K562 (cell line): Measurements from ENCODE around the gene DIPK1B. TPM values are rescaled to one million over a fixed set of nuclear protein-coding genes. Genes with fewer than 3 reads are reported as not detected.

Experiments
- ATAC-seq: fragments of 200-7000 bp; cut with Tn5 transposase; 3 replicates; pipeline ENCODE4 v1.9.1; 2020; ENCODE audit warnings: moderate library complexity
- BruUV-seq: library from RNA; stranded (reverse); fragments of 400-500 nt; replicated peaks from 2 replicates; lab custom pipeline; 2021; lab: Mats Ljungman, UMichigan
- CTCF ChIA-PET: fragments of 300-600 bp; formaldehyde crosslinking; extraction: SDS; loops from one replicate; lab custom pipeline; 2021; ENCODE audit warnings: low intra/inter-chr PET ratio; lab: Yijun Ruan, JAX
- POLR2A ChIA-PET: fragments of 300-600, 350-650 bp; sonication (Branson Sonifier 250); formaldehyde crosslinking; extraction: SDS; loops from one replicate; lab custom pipeline; 2021; ENCODE audit warnings: antibody characterized with exemption, inconsistent platforms; lab: Yijun Ruan, JAX
- DNase-seq, 4 experiments: peaks; one replicate each; pipeline versions ENCODE4 v3.0.0 to v3.0.0-alpha.2; 2011 to 2018; ENCODE audit warnings: low spot score in 3 of 4, mixed read lengths in 3 of 4; ENCODE audit errors: extremely low read depth in 1 of 4
- FAIRE-seq: peaks from 2 replicates; lab custom pipeline; 2011; peaks lifted over from hg19 to GRCh38; lab: Jason Lieb, UNC
- H2AFZ ChIP-seq: 2 replicates; pipeline ENCODE4 v1.6.0; 2011; ENCODE audit warnings: low read depth, low read length, control low read depth, inconsistent platforms
- H3K27ac ChIP-seq: fragments of 200-600 bp; 3 replicates; pipeline ENCODE4 v1.8.0; 2011; ENCODE audit warnings: low read depth, mild to moderate bottlenecking, control low read depth, inconsistent platforms, low read length, moderate library complexity, mixed read lengths; ENCODE audit errors: extremely low read depth
- H3K27me3 ChIP-seq, 2 experiments: fragments of 300-600 bp in 1 of 2; 2 replicates in 1 of 2; 3 replicates in 1 of 2; pipeline versions ENCODE4 v1.6.0 to v1.8.0; 2011; ENCODE audit warnings: inconsistent platforms in 2 of 2, low read length in 2 of 2, mild to moderate bottlenecking in 1 of 2, mixed read lengths in 1 of 2, moderate library complexity in 1 of 2; ENCODE audit not compliant: control insufficient read depth in 2 of 2, insufficient read depth in 2 of 2
- H3K36me3 ChIP-seq: fragments of 300-600 bp; 3 replicates; pipeline ENCODE4 v1.8.0; 2011; ENCODE audit warnings: mild to moderate bottlenecking, low read length, inconsistent platforms; ENCODE audit not compliant: control insufficient read depth, insufficient read depth
- H3K4me1 ChIP-seq, 2 experiments: fragments of 200-600 bp in 1 of 2; replicated peaks in 1 of 2; 2 replicates in 1 of 2; 3 replicates in 1 of 2; pipeline versions ENCODE4 v1.5.1 to v1.8.0; 2011; ENCODE audit warnings: inconsistent platforms in 2 of 2, low read length in 2 of 2, mild to moderate bottlenecking in 1 of 2, mixed read lengths in 1 of 2, moderate library complexity in 1 of 2; ENCODE audit not compliant: control insufficient read depth in 2 of 2, insufficient read depth in 2 of 2
- H3K4me2 ChIP-seq: 2 replicates; pipeline ENCODE4 v1.6.1; 2011; ENCODE audit warnings: low read length, control low read depth, inconsistent platforms, mixed read lengths; ENCODE audit not compliant: insufficient read depth
- H3K4me3 ChIP-seq: fragments of 200-600 bp; sonication (generic), shearing (Covaris generic); 2 replicates; pipeline ENCODE4 v1.5.1; 2016; ENCODE audit warnings: control low read depth, inconsistent platforms
- H3K79me2 ChIP-seq: fragments of 200-600 bp; 3 replicates; pipeline ENCODE4 v1.8.0; 2011; ENCODE audit warnings: low read length, inconsistent platforms; ENCODE audit not compliant: control insufficient read depth, insufficient read depth
- H3K9ac ChIP-seq, 2 experiments: 2 replicates each; pipeline versions ENCODE4 v1.6.0 to v1.6.1; 2011; ENCODE audit warnings: low read depth in 2 of 2, low read length in 2 of 2, control low read depth in 1 of 2, inconsistent platforms in 1 of 2, mild to moderate bottlenecking in 1 of 2, mixed read lengths in 1 of 2; ENCODE audit not compliant: insufficient read depth in 1 of 2
- H3K9me1 ChIP-seq: one replicate; pipeline ENCODE4 v1.6.0; 2011; ENCODE audit warnings: inconsistent platforms, mild to moderate bottlenecking, low read length, moderate library complexity; ENCODE audit not compliant: control insufficient read depth, insufficient read depth
- H3K9me3 ChIP-seq: replicated peaks from 2 replicates; pipeline ENCODE4 v1.5.1; 2011; ENCODE audit warnings: low read depth, low read length, inconsistent platforms; ENCODE audit not compliant: control insufficient read depth, insufficient read depth
- H4K20me1 ChIP-seq: replicated peaks from 2 replicates; pipeline ENCODE4 v1.6.1; 2011; ENCODE audit warnings: low read length, inconsistent platforms, mixed read lengths; ENCODE audit not compliant: control insufficient read depth, insufficient read depth
- BMI1 ChIP-seq: fragments of 150-350 bp; IDR thresholded peaks from 2 replicates; pipeline ENCODE4 v1.6.1; 2014; ENCODE audit warnings: low read length
- E2F3 ChIP-seq: fragments of 250-450 bp; sonication (Bioruptor Pico); IDR thresholded peaks from 2 replicates; pipeline ENCODE4 v1.4.0; 2020; ENCODE audit warnings: mild to moderate bottlenecking
- ETV5 ChIP-seq: sonication (generic); formaldehyde crosslinking; IDR thresholded peaks from 2 replicates; pipeline ENCODE4 v1.4.0; 2020; ENCODE audit warnings: low read depth, mild to moderate bottlenecking, missing genetic modification reagents
- NCOA1 ChIP-seq: fragments of 450-650 bp; IDR thresholded peaks from 2 replicates; pipeline ENCODE4 v1.6.1; 2016; ENCODE audit warnings: low read depth
- NELFE ChIP-seq: IDR thresholded peaks from 2 replicates; pipeline ENCODE4 v1.6.1; 2011; ENCODE audit warnings: mild to moderate bottlenecking; ENCODE audit not compliant: insufficient read depth, insufficient read length
- POLR2A ChIP-seq: fragments of 450-650 bp; conservative IDR thresholded peaks from 2 replicates; pipeline ENCODE4 v1.6.1; 2016
- POLR2AphosphoS2 ChIP-seq: IDR thresholded peaks from 2 replicates; pipeline ENCODE4 v1.6.1; 2012; ENCODE audit warnings: low read length, improper control_type of control experiment
- POLR2G ChIP-seq: fragments of 200-400 bp; formaldehyde crosslinking; IDR thresholded peaks from 2 replicates; pipeline ENCODE4 v1.6.1; 2017; ENCODE audit warnings: low read depth, mild to moderate bottlenecking, antibody characterized with exemption, low read length, moderate library complexity
- PTBP1 ChIP-seq: fragments of 200-400 bp; formaldehyde crosslinking; IDR thresholded peaks from 2 replicates; pipeline ENCODE4 v1.6.1; 2017; ENCODE audit warnings: low read depth, low read length
- RBM34 ChIP-seq: fragments of 200-400 bp; formaldehyde crosslinking; IDR thresholded peaks from 2 replicates; pipeline ENCODE4 v1.6.1; 2018; ENCODE audit warnings: low read length, borderline replicate concordance; ENCODE audit not compliant: insufficient read depth
- SUPT5H ChIP-seq: fragments of 450-650 bp; IDR thresholded peaks from 2 replicates; pipeline ENCODE4 v1.6.1; 2016
- ZBTB33 ChIP-seq: sonication (generic); formaldehyde crosslinking; IDR thresholded peaks from 2 replicates; pipeline ENCODE4 v1.8.1; 2023; ENCODE audit warnings: mild to moderate bottlenecking, missing genetic modification reagents
- ZNF766 ChIP-seq: fragments of 200-800 bp; sonication (Bioruptor generic); conservative IDR thresholded peaks from 2 replicates; pipeline ENCODE4 v1.6.1; 2016; ENCODE audit warnings: missing genetic modification characterization, missing compliant biosample characterization
- WGBS: fragments of 100-300 bp; shearing (Covaris generic); methylation state at CpG from one replicate; pipeline ENCODE4 v1.1.6; 2016; ENCODE audit warnings: low coverage, mixed read lengths; ENCODE audit not compliant: insufficient coverage; ENCODE audit errors: missing lambda C conversion rate; 5-methylcytosine and 5-hydroxymethylcytosine counted together
- in situ Hi-C: fragments of 300-500 bp; cut with MboI; formaldehyde crosslinking; loops from 4 replicates; pipeline ENCODE4 v1.15.0; 2018; ENCODE audit warnings: inconsistent platforms, mixed read lengths
- intact Hi-C: fragments of 100-400 bp; cut with micrococcal nuclease; formaldehyde crosslinking; loops from 2 replicates; pipeline ENCODE4 v1.14.2; 2022
- polyA plus RNA-seq, 8 experiments: library from polyadenylated mRNA; depleted of rRNA in 4 of 8; stranded (reverse) in 5 of 8; unstranded in 3 of 8; fragments of >200 nt; fragmentation: Nextera tagmentation in 2 of 8; fragmentation: Illumina TruSeq in 1 of 8; extraction: Ambion mirVana in 2 of 8; extraction: Trizol in 1 of 8; gene quantifications; 2 replicates each; pipeline versions ENCODE4 v1.2.1 to v1.2.3, GENCODE V29; 2011 to 2014; ENCODE audit warnings: inconsistent platforms in 1 of 8, missing spikeins in 1 of 8
- total RNA-seq, 7 experiments: library from RNA; depleted of rRNA in 6 of 7; stranded (reverse); fragments of >200 nt in 6 of 7; fragmentation: Illumina TruSeq in 2 of 7; extraction: Trizol in 2 of 7; gene quantifications; 2 replicates each; pipeline versions ENCODE4 v1.2.1 to v1.2.3, GENCODE V29; 2011 to 2021; ENCODE audit warnings: low replicate concordance in 1 of 7

The DIPK1B gene
- total and polyA plus RNA-seq, 9 of the 15 experiments (the other 6 are each of a cell fraction or from before 2014, with no cell fraction given), result 0.08 to 22.3 (median 5.9) TPM

DNA sequence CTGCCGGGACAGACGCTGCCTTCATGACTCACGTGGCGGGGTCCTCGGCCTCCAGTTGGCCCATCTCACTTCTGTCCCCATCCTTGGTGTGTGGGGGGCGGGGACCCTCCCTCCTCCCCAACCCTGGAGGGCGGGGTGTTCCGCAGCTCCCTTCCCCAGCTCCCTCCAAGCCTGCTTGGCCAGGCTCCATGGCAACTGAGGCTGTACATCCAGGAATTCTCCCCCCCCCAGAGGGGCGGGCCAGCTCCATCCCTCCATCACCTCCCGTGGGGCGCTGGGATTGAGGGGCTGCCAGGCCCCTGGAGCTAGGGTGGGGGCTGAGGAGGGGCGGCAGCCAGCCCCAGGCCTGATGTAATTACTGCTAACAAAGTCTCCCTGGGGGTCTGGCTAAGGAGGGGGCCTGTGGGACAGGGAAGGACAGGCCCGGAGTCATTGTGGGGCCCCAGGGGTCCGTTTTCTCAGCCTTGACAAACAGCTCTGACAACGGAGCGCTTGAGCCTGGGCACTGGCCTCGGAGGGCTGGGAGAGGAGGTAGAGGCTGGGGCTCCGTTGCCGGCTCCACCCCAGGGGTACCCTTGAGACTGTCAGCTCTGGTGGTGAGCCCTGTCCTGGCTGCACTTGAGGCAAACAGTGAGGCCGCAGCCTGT, 8.0 kb downstream of the DIPK1B start:
- TF ChIP-seq ZNF766 (CRISPR knock-in tag) (no peak), BMI1 (no peak), POLR2A (0 out of 2 replicates have a peak, but pooled peaks have one; percentile 16), SUPT5H (0 out of 2 replicates have a peak, but pooled peaks have one; percentile 13), RBM34 (no peak), E2F3 (CRISPR knock-in tag) (no peak), PTBP1 (0 out of 2 replicates have a peak, but pooled peaks have one; percentile 19), POLR2AphosphoS2 (peak; percentile 30; the same call in 1 of the 2 replicates), NCOA1 (no peak), POLR2G (peak; percentile 51), NELFE (no peak), ETV5 (CRISPR knock-in tag) (no peak), ZBTB33 (peak; percentile 43; the same call in 1 of the 2 replicates)
- peak overlapping the region in 1 of 2 experiments; percentile 26; a peak in 1 of 4 replicates for H3K9ac ChIP-seq
- no peak for FAIRE-seq

More for the DNA sequence above, 8.0 kb downstream of the DIPK1B start:
- Histone ChIP-seq H3K4me2 (no peak overlapping the region), H3K36me3 (peaks cover 48% of the 10 kb centered on the region; the same call in 2 of the 3 replicates), H3K79me2 (peaks cover 19% of the 10 kb centered on the region), H3K27me3 (no peaks in the 10 kb centered on the region), H3K27ac (no peak overlapping the region), H4K20me1 (peaks cover 32% of the 10 kb centered on the region), H3K4me3 (no peak overlapping the region), H3K4me1 (peaks cover 0 to 82% of the 10 kb centered on the region in 2 experiments; a peak in 4 of 5 replicates), H3K9me1 (no peaks in the 10 kb centered on the region), H3K9me3 (no peaks in the 10 kb centered on the region), H2AFZ (no peak overlapping the region)
- BruUV-seq, result no TSS peak
- ATAC-seq (peak; percentile 10), DNase-seq (peak in 1 of 4 experiments; percentile 51)
- WGBS, result 37% methylated on average over 14 of the region's 20 CpGs
- in situ Hi-C loops, result no loop called here
- ChIA-PET CTCF (no interaction called here), POLR2A (interaction anchor here (0.5 to 1.7 kb wide), 7 partner anchors 9 to 45 kb away, joined by 3 to 5 read pairs (median 3); no protein-coding TSS in a partner anchor)
- intact Hi-C loops, result no loop called here
